SK-N-MC (cell line): Measurements from ENCODE around the gene ZNHIT2.

Source experiments
- DNase-seq: peaks from one replicate; pipeline ENCODE4 v3.0.0-alpha.2; 2011; ENCODE audit warnings: low read depth, low spot score
- H3K27ac ChIP-seq: fragments of 200-600 bp; sonication (generic); 2 replicates; pipeline ENCODE4 v1.5.1; 2016; ENCODE audit warnings: mixed run types
- H3K36me3 ChIP-seq: fragments of 200-600 bp; sonication (generic); 2 replicates; pipeline ENCODE4 v1.6.1; 2017; ENCODE audit warnings: antibody characterized with exemption, low read length, mixed read lengths; ENCODE audit not compliant: insufficient read depth
- H3K4me3 ChIP-seq: fragments of 200-600 bp; sonication (generic); 2 replicates; pipeline ENCODE4 v1.5.1; 2016
- H3K9ac ChIP-seq: fragments of 200-600 bp; sonication (generic); 2 replicates; pipeline ENCODE4 v1.8.0; 2017; ENCODE audit warnings: mixed run types, mixed read lengths; ENCODE audit not compliant: insufficient read length
- H3K9me3 ChIP-seq: fragments of 200-600 bp; sonication (generic); 2 replicates; pipeline ENCODE4 v1.6.1; 2017; ENCODE audit warnings: low read depth, mild to moderate bottlenecking, antibody characterized with exemption, low read length, moderate library complexity, mixed read lengths
- EZH2 ChIP-seq: fragments of 200-600 bp; sonication (generic); IDR thresholded peaks from one replicate; pipeline ENCODE4 v1.6.1; 2017; ENCODE audit warnings: antibody characterized with exemption
- FOXP2 ChIP-seq: optimal IDR thresholded peaks from 2 replicates; pipeline ENCODE3; 2011; ENCODE audit warnings: mild to moderate bottlenecking, moderate library complexity; ENCODE audit not compliant: insufficient read depth; ENCODE audit errors: extremely low read length, control extremely low read depth
- POLR2AphosphoS5 ChIP-seq: IDR thresholded peaks from 2 replicates; pipeline ENCODE4 v1.6.1; 2012; ENCODE audit warnings: mild to moderate bottlenecking, low read depth, low read length, borderline replicate concordance

Gene ZNHIT2

DNA sequence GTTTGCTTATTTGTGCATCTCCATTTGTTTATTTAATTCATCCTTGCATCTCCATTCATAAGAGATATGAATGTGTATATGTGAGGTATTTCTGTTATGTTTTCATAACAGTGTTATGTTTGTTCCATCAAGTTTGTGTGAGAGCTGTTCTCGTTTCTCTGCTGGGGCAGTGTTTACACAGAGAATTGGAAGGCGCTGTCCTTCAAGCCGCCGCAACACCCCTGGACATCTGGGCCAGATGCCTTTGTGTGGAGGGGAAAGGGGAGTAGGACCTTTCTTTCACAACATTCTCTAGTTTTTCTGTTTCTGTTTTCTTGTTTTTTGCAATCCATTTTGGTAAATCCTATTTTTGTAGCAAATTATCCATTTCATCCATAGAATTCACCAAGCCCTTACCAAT, 12.9 kb downstream of the ZNHIT2 start:
- DNase-seq, result no peak
- no peaks in the 10 kb centered on the region for H3K36me3 ChIP-seq
- H3K4me3 ChIP-seq, result no peak overlapping the region
- H3K9me3 ChIP-seq, result no peaks in the 10 kb centered on the region
- H3K9ac ChIP-seq, result peak overlapping the region; percentile 47
- no peak overlapping the region for H3K27ac ChIP-seq
- TF ChIP-seq POLR2AphosphoS5 (no peak), FOXP2 (no peak), EZH2 (no peak)

GRCh38 chr11:65103476-65103875, 14.0 kb downstream of the ZNHIT2 start:
- H3K4me3 ChIP-seq, result no peak overlapping the region
- H3K9ac ChIP-seq, result no peak overlapping the region
- no peak for TF ChIP-seq FOXP2
- no peak for TF ChIP-seq POLR2AphosphoS5
- TF ChIP-seq EZH2, result no peak
- no peaks in the 10 kb centered on the region for H3K36me3 ChIP-seq
- no peaks in the 10 kb centered on the region for H3K9me3 ChIP-seq
- no peak overlapping the region for H3K27ac ChIP-seq
- no peak for DNase-seq

DNA sequence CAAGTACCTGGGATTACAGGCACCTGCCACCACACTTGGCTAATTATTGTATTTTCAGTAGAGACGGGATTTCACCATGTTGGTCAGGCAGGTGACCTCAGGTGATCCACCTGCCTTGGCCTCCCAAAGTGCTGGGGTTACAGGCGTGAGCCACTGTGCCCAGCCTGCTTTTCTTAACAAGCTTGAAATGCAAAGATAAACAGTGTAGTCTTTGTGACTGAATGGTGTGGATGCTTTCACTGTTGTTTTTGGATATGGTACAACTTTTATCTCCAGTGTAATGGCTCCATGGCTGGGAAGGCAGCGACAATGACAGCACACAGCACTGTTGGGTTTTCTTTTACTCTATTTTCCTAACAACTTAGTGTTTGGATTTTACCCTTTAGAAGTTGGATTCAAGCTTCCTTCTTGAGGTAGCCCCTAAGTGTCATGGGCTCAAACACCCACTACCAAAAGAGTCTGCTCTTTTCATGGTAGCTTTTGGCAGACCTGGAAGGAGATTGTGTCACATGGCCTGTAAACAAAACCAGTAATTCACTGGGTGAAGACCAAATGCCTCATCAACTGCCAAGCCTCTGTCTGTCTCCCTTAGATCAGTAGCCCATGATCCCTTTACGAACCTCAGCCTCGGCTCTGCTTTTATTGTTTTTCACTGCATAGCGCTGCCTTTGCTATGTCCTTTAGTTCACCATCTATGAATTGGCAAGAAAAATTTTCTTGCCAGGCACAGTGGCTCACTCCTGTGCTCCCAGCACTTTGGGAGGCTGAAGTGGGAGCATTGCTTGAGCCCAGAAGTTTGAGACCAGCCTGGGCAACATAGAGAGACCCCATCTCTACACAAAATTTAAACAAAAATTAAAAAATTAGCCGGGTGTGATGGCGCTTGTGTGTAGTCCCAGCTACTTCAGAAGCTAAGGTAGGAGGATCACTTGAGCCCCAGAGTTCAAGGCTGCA, 15.1 kb downstream of the ZNHIT2 start:
- DNase-seq, result no peak
- TF ChIP-seq POLR2AphosphoS5 (no peak), FOXP2 (no peak), EZH2 (no peak)
- no peaks in the 10 kb centered on the region for H3K36me3 ChIP-seq

DNA sequence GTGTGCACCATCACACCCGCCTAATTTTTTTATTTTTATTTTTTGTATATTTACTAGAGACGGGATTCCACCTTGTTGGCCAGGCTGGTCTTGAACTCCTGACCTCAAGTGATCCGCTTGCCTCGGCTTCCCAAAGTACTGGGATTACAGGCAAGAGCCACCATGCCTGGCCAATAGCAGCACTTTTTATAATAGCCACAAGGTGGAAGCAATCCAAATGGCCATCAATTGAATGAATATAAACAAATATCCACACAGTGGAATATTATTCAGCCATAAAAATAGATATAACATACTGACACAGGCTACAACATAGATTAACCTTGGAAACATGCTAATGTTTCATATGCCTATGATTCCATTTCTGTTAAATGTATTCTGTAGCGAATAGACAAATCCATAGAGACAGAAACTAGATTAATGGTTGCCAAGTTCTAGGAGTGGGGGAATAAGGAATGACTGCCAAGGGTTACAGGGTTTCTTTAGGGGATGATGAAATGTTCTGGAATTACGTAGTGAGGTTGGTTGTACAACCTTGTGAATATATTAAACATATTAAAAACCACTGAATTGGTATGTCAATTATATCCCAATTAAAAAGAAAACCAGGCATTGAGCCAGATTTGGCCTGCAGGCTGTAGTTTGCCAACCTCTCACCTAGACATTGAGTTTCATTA, 16.7 kb downstream of the ZNHIT2 start:
- DNase-seq, result no peak
- no peak for TF ChIP-seq POLR2AphosphoS5
- no peak for TF ChIP-seq FOXP2
- no peak for TF ChIP-seq EZH2
- Histone ChIP-seq H3K9me3 (no peaks in the 10 kb centered on the region), H3K4me3 (no peak overlapping the region), H3K36me3 (no peaks in the 10 kb centered on the region), H3K27ac (no peak overlapping the region), H3K9ac (no peak overlapping the region)

More for the DNA sequence above, 15.1 kb downstream of the ZNHIT2 start:
- no peaks in the 10 kb centered on the region for H3K9me3 ChIP-seq
- no peak overlapping the region for H3K9ac ChIP-seq
- H3K27ac ChIP-seq, result no peak overlapping the region
- no peak overlapping the region for H3K4me3 ChIP-seq

- no peak for DNase-seq
- TF ChIP-seq FOXP2 (no peak), EZH2 (no peak), POLR2AphosphoS5 (no peak)
- Histone ChIP-seq H3K9ac (peak overlapping the region; percentile 88), H3K9me3 (no peaks in the 10 kb centered on the region), H3K27ac (no peak overlapping the region), H3K36me3 (no peaks in the 10 kb centered on the region), H3K4me3 (peak overlapping the region; percentile 91)
Observed at GRCh38 chr11:65096926-65097325, 20.6 kb downstream of the ZNHIT2 start.

DNA sequence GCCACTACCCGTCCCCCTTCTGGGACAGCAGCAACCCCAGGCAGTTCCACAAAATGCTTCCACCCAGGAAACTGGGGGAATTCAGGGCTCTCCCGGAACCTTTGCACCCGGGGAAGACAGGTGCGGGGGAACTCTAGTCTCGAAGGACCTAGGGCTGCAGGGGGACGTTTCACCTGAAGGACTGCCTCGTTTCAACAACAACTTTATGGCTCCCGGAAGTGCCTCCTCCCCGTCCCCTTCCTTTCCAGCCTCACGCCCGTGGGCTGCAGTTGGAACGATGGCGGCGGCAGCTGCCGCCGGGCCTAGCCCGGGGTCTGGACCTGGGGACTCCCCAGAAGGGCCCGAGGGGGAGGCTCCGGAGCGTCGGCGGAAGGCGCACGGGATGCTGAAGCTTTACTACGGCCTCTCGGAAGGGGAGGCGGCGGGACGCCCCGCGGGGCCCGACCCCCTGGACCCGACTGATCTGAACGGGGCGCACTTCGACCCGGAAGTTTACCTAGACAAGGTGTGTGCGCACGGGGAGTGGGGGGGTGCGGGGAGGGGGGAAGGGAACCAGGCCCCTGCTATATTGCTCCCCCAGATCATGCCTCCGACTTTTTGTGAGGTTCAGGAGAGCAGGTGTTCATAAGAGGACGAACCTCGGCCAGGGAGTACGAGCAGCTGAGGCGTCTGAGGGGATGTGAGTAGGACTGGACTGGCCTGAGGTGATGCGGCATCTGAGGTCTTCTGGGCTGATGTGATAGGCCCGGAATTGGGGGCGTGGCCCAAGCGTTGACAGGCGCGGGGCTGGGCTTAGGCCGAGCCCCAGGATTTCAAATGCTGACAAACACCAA, 21.3 kb downstream of the ZNHIT2 start, which contains the start of gene VPS51:
TSS of gene VPS51 (plus strand) at position 241 of the 833 bp plus-strand sequence. CDS start at position 278, 37 bp downstream.
- H3K27ac ChIP-seq, result peak within 1 kb of the TSS; percentile 64; the same call in 1 of the 2 replicates
- peak; percentile 76 for DNase-seq
- H3K4me3 ChIP-seq, result peak within 1 kb of the TSS; percentile 91
- TF ChIP-seq EZH2, result no peak
- TF ChIP-seq FOXP2, result peak; percentile 86
- peak; percentile 81 for TF ChIP-seq POLR2AphosphoS5
- H3K9me3 ChIP-seq, result no peaks in the 10 kb centered on the region
- peak within 1 kb of the TSS; percentile 88 for H3K9ac ChIP-seq
- no peaks in the 10 kb centered on the region for H3K36me3 ChIP-seq

GRCh38 chr11:65095427-65095826, 22.1 kb downstream of the ZNHIT2 start:
- Histone ChIP-seq H3K27ac (no peak overlapping the region), H3K36me3 (no peaks in the 10 kb centered on the region), H3K9me3 (no peaks in the 10 kb centered on the region), H3K9ac (peak overlapping the region; percentile 57), H3K4me3 (peak overlapping the region; percentile 91)
- TF ChIP-seq EZH2 (no peak), POLR2AphosphoS5 (no peak), FOXP2 (no peak)
- DNase-seq, result no peak

GRCh38 chr11:65090628-65091027, 26.9 kb downstream of the ZNHIT2 start:
- no peaks in the 10 kb centered on the region; the same call in 1 of the 2 replicates for H3K36me3 ChIP-seq
- no peak overlapping the region for H3K27ac ChIP-seq
- TF ChIP-seq POLR2AphosphoS5 (no peak), FOXP2 (no peak), EZH2 (no peak)
- no peak overlapping the region for H3K4me3 ChIP-seq
- no peak overlapping the region for H3K9ac ChIP-seq
- H3K9me3 ChIP-seq, result no peaks in the 10 kb centered on the region
- DNase-seq, result no peak
